ENCODE measurements around the gene UQCC3. TPM values are rescaled to one million over a fixed set of nuclear protein-coding genes. Genes with fewer than 3 reads are reported as not detected.
A peak's percentile ranks its signal among the peaks of the same experiment; 100 is the strongest.

UQCC3 gene
- total RNA-seq, 1 donor from 2014 or later, result 6.9 TPM

- TF ChIP-seq CTCF (IDR thresholded peaks at IDR 0.05; ENCODE audit: borderline replicate concordance), result no peak
- no peak for DNase-seq
- Histone ChIP-seq H3K4me1 (peaks cover 53% of the 10 kb centered on the region), H3K9me3 (replicated peaks) (no peaks in the 10 kb centered on the region), H3K36me3 (peaks cover 20% of the 10 kb centered on the region), H3K4me3 (peak overlapping the region; percentile 76), H3K27me3 (ENCODE audit: low read depth) (no peaks in the 10 kb centered on the region), H3K27ac (replicated peaks) (peak overlapping the region; percentile 94)
- intact Hi-C loops (cut with micrococcal nuclease), result no loop called here
These were observed 35.4 kb downstream of the UQCC3 start for GRCh38 chr11:62706850-62707247.

GRCh38 chr11:62707277-62707861 is 35.9 kb downstream of the UQCC3 start, which contains the start of the genes BSCL2 and GNG3:
Gene BSCL2 (minus strand): TSS chr11:62707424. CDS start chr11:62707195, 229 bp downstream.
Gene GNG3 (plus strand): TSS chr11:62707676. CDS start chr11:62708296, 620 bp downstream.
- peaks cover 20% of the 10 kb centered on the region for H3K36me3 ChIP-seq
- H3K27me3 ChIP-seq (ENCODE audit: low read depth), result no peaks in the 10 kb centered on the region
- peak within 1 kb of the TSS; percentile 94 for H3K27ac ChIP-seq (replicated peaks)
- H3K4me1 ChIP-seq, result peaks cover 57% of the 10 kb centered on the region
- no peak for TF ChIP-seq CTCF (IDR thresholded peaks at IDR 0.05; ENCODE audit: borderline replicate concordance)
- DNase-seq, result no peak
- peak within 1 kb of the TSS; percentile 76 for H3K4me3 ChIP-seq
- intact Hi-C loops (cut with micrococcal nuclease), result no loop called here
- no peaks in the 10 kb centered on the region for H3K9me3 ChIP-seq (replicated peaks)

- intact Hi-C loops (cut with micrococcal nuclease), result no loop called here
- peak overlapping the region; percentile 94 for H3K27ac ChIP-seq (replicated peaks)
- DNase-seq, result no peak
- no peak for TF ChIP-seq CTCF (IDR thresholded peaks at IDR 0.05; ENCODE audit: borderline replicate concordance)
- H3K4me3 ChIP-seq, result peak overlapping the region; percentile 66
- no peaks in the 10 kb centered on the region for H3K27me3 ChIP-seq (ENCODE audit: low read depth)
- H3K9me3 ChIP-seq (replicated peaks), result no peaks in the 10 kb centered on the region
- H3K4me1 ChIP-seq, result peaks cover 67% of the 10 kb centered on the region
- H3K36me3 ChIP-seq, result peaks cover 31% of the 10 kb centered on the region
These were observed 36.9 kb downstream of the UQCC3 start for GRCh38 chr11:62708392-62708791.

- no peak for DNase-seq
- H3K4me3 ChIP-seq, result peak overlapping the region; percentile 66
- no peak for TF ChIP-seq CTCF (IDR thresholded peaks at IDR 0.05; ENCODE audit: borderline replicate concordance)
- no peaks in the 10 kb centered on the region for H3K27me3 ChIP-seq (ENCODE audit: low read depth)
- intact Hi-C loops (cut with micrococcal nuclease), result no loop called here
- H3K9me3 ChIP-seq (replicated peaks), result no peaks in the 10 kb centered on the region
- peaks cover 72% of the 10 kb centered on the region for H3K4me1 ChIP-seq
- H3K36me3 ChIP-seq, result peaks cover 35% of the 10 kb centered on the region
- peak overlapping the region; percentile 94 for H3K27ac ChIP-seq (replicated peaks)
These were observed 37.3 kb downstream of the UQCC3 start for GRCh38 chr11:62708793-62709192.

- H3K4me1 ChIP-seq, result peaks cover 78% of the 10 kb centered on the region
- no peaks in the 10 kb centered on the region for H3K9me3 ChIP-seq (replicated peaks)
- peak overlapping the region; percentile 94 for H3K27ac ChIP-seq (replicated peaks)
- no peak for TF ChIP-seq CTCF (IDR thresholded peaks at IDR 0.05; ENCODE audit: borderline replicate concordance)
- peaks cover 41% of the 10 kb centered on the region for H3K36me3 ChIP-seq
- intact Hi-C loops (cut with micrococcal nuclease), result no loop called here
- H3K4me3 ChIP-seq, result peak overlapping the region; percentile 66
- peak; percentile 98 for DNase-seq
- H3K27me3 ChIP-seq (ENCODE audit: low read depth), result no peaks in the 10 kb centered on the region
These were observed 38.0 kb downstream of the UQCC3 start for GRCh38 chr11:62709247-62710000.
